NCI-H146 treated with DMSO at 0.1 percent for 48 hours (cell line): Measurements from ENCODE around the gene DIDO1.

Experiments
- DNase-seq: peaks from one replicate; lab custom pipeline; 2025; ENCODE audit not compliant: unreplicated experiment; lab: John Stamatoyannopoulos, UW

Gene DIDO1

GRCh38 chr20:62962891-62963613, 36.7 kb upstream of the DIDO1 start:
- no peak for DNase-seq

DNA sequence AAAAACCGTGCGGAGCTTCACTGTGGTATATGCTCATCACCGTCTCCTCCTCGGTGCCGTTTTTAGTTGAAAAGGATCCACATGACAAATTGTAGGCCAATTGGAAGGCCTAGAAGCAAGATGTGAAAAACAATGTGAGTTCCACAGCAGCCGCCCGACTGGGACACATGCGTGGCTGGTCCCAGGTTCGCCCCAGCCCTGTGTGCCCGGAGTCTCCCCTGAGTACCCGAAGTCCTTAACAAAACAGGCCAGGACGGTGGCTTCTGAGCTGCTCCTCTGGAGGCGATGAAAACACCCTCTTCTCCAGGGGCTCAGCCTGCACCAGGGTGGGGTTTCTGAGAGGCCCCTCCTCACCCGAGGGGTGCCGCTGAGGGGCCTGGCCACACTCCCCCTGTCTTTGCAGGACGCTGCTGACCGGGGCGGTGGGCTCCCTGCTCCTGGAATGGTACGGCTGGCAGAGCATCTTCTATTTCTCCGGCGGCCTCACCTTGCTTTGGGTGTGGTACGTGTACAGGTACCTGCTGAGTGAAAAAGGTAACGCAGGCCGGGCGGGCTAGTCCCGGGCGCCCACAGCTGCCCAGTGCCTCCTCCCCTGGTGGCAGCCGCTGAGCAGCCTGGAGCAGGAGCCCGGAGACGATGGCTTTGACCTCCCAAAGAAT, 36.0 kb upstream of the DIDO1 start:
- no peak for DNase-seq

DNA sequence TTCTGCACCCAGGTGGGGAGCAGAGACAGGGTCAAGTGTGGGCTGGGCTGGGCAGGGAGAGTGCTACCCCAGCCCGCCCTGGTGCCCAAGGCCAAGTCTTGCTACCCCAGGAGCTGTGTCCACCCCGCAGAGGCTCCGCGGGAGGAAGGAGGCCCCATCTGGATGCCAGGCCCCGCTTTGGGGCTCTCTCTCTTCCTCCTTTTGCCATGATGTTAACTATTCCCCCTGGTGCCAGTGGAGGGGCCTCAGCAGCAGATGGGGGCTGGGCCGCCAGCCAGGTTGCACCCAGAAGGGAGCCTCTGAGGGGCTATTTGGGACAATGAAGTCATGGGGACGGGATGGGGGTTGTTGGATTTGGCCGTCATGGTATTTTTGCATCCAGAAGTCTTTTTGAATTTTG, 35.5 kb upstream of the DIDO1 start:
- no peak for DNase-seq

- DNase-seq, result no peak
Observed at GRCh38 chr20:62961310-62961783, 35.0 kb upstream of the DIDO1 start.

DNA sequence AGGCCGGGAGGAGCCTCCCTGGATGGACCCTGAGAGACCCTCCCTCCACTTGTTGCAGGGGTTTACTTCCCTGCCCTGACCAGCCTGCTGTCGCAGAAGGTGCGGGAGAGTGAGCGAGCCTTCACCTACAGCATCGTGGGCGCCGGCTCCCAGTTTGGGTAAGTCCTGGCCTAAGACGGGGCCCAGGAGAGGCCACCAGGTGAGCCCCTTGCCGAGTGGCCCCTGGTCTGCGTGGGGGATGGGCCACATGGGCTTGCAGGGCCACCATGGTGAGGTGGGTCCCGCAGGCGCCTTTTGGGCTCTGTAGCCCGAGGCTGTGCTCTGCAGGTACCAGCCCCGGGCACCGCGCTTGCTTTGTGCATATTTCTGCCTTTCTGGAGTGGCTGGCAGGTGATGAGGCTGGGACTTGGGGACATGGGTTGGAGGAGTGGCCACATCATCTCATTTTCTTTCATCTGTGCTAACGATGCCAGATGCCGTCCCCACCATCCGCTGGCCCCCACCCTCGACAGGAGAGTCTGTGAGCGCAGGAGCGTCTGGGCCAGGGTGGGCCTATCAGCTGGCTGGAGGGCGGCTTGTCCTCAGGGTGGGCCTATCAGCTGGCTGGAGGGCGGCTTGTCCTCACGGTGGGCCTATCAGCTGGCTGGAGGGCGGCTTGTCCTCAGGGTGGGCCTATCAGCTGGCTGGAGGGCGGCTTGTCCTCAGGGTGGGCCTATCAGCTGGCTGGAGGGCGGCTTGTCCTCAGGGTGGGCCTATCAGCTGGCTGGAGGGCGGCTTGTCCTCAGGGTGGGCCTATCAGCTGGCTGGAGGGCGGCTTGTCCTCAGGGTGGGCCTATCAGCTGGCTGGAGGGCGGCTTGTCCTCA, 34.4 kb upstream of the DIDO1 start:
- DNase-seq, result peak; percentile 21

GRCh38 chr20:62959998-62960436, 33.7 kb upstream of the DIDO1 start:
- no peak for DNase-seq

DNA sequence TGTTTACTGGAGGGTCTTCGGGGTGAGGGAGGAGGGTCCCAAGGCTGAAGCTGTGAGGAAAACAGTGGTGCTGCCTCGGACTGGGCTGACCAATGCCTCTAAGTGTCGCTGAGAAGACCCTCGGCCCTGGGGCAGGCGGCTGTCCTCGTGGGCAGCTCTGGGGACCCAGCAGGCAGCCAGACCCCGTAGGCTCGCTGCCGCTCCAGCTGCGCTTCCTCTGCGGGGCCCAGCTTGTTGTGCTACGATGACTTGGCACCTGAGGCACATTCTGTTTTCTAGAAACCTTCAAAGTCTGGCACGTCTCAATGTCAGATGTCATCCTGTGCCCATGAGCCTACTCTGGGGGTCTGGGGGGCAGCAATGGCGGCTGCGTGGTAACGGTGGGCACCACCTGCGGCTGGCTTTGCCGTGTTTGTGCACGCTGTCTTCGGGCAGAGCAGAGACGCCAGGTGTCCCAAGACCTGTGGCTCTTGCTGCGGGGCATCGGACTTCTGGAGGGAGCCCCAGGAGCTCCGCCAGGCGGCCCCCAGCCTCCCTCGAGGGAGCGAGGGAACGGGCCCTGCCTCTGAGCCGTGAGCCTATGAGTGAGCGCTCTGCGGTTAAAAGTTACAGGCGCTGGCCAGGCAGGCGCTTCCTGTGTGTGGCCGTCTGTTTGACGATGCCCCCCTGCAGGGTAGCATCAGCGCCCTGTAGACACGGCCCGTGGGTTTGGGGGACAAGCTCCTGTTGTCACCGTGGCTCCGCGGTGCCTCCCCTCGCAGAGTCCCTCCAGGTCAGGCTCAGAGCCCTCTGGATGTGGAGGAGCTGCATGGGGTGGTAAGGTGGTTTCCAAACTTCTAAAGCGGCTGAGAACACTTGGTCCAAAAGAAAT, 33.0 kb upstream of the DIDO1 start:
- no peak for DNase-seq

DNA sequence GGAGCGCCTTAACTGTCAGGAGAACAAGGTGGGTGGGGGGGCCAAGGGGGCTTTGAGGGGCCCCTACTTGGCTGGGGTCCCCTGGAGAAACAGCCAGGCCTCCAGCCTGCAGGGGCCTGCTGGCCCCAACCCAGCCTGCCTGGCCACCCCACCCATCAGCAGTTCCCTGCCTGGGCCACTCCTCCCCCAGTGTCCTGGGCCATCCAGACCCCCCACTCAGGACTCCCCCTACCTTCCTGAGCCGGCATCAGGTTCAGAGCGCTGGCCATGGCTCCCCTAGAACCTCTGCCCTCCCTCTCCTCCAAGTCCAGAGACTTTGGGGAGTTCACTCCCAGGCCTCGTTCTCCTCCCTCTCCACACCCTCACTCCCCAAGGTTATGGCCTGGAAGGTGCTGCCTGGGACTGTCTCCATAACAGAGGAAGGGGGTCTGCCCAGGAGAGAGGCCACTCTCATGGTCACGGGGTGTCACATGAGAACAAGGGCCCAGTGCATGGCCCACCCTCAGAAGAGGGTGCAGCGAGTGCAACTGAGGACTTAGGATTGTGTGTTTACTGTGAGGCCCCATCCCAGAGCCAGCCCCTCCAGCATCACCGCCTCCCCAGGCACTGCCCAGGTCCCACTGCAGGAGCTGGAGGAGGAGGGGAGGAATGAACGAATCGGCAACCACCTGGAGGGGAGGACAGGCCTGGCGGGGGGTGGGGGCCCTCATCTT, 32.2 kb upstream of the DIDO1 start:
- DNase-seq, result no peak

GRCh38 chr20:62957136-62958117, 31.1 kb upstream of the DIDO1 start:
- no peak for DNase-seq

DNA sequence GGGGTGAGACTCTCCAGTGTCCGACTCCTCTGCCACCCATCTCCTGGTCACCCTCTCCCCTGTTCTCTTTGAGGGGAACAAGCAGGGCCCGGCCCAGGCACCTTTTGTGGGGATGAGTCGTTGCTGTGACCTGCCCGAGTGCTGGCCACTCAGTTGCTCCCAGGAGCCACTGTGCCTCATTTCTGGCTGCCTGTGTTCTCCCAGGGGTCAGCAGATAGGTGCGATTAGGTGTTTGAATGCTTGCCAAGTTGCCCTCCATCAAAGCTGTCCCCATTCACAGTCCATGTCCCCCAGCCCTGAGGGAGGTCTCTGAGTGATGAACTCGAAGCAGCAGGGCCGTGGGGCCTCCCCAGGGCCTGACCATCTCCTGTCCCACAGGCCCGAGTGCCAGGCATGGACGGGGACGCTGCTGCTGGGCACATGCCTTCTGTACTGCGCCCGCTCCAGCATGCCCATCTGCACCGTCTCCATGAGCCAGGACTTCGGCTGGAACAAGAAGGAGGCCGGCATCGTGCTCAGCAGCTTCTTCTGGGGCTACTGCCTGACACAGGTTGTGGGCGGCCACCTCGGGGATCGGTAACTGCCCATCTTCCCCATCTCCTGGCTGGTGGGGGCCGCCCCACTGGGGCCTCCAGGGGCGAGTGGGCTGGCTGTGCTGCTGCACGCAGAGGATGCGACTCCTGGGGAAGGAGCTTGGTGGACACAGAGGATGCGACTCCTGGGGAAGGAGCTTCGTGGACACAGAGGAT, 30.3 kb upstream of the DIDO1 start:
- DNase-seq, result no peak

GRCh38 chr20:62955519-62956386, 29.4 kb upstream of the DIDO1 start:
- no peak for DNase-seq

DNA sequence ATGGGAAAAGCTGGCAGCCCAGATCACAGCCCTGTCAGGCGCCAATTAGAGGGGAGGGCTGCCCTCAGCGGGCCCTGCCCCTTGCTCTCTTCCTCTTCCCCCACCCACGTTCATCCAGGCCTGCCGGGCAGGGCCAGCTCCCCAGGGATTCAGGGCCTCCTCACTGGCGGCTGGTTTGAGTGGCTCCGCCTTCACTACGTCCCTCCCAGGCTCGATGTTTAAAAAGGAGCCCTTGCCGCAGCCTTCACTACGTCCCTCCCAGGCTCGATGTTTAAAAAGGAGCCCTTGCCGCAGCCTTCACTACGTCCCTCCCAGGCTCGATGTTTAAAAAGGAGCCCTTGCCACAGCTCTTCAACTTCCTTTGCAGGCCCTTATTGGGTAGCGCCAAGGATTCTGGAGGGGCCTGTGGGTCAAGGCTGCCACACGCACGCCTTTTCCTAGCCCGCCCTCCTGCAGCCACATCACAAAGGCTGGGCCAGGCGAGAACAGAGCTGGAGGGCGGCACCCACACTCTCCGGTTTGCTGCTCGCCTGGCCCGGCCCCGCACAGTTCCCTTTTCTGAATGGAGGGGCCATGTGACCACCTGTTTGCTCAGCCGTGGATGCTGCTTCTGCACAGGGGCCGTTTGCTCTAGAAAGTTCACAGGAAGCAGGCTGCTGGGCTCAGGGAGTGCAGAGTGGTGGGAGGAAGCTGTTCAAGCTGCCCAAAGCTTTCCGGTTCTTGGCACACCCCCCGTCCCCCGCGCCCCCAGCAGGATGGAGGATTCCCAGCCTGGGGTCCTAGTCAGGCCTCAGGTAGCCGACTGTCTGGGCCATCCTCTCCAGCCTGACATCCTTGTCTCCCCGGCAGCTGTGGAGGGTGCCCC, 27.8 kb upstream of the DIDO1 start:
- DNase-seq, result peak; percentile 80

DNA sequence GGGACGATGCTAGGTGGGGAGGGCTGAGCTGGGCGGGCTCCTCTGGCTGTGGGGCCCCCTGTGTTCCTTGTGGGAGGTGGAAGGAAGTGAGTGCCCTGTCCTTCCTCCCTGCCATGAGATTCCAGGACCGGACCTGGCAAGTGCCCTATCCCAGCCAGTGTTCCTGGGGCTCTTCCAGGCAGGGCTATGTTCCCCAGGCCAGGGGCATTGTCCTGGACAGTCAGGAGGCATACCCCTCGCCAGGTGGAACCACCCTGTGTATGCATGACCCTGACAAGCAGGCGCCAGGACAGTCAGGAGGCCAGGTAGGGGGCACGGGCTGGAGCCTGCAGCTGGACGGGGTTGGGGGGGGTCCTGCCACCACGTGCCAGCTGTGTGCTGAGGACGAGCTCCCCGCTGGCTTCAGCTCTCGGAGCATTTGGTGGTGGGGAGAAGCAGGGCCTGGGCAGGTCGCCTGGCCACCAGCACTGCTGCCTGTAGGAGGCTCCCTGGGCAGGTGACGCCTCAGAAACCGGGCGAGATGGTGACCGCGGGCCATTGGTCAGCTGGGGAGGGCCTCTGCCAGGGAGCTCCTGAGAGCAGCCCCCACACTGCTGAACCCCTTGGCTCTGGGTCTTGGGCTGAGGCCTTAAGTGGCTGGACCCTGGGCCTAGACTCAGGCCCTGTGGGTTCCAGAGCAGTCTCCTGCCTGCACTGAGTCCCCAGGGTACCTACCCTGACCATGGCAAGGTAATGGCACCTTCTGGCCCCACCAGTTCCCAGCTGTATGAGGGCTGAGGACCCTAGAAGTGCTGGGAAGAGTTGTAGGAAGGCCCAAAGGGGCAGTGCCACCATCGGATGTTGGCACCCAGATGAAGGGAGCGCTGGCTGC, 26.9 kb upstream of the DIDO1 start:
- DNase-seq, result no peak

DNA sequence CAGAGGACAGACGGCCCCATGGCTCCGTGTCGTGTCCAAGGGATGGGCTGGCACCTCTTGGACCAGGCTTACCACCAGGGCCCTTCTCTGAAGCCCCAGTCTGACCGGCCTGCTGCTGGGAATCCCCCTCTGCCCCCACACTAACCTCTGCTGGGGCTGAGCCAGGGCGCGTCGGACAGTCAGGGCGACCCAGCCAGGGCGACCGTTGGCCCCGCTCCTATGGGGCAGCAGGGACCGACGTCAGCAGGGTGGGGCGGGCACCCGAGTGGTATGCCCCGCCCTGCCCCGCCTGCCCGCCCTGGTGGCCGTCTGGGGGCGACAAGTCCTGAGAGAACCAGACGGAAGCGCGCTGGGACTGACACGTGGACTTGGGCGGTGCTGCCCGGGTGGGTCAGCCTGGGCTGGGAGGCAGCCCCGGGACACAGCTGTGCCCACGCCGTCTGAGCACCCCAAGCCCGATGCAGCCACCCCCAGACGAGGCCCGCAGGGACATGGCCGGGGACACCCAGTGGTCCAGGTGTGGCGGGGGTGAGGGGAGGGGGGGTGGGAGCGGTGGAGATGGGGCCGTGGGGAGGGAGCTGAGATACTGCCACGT, 26.2 kb upstream of the DIDO1 start, which contains the start of gene SLC17A9:
TSS of gene SLC17A9 (plus strand) at position 337 of the 595 bp plus-strand sequence. CDS start at position 459, 122 bp downstream.
- DNase-seq, result no peak

DNA sequence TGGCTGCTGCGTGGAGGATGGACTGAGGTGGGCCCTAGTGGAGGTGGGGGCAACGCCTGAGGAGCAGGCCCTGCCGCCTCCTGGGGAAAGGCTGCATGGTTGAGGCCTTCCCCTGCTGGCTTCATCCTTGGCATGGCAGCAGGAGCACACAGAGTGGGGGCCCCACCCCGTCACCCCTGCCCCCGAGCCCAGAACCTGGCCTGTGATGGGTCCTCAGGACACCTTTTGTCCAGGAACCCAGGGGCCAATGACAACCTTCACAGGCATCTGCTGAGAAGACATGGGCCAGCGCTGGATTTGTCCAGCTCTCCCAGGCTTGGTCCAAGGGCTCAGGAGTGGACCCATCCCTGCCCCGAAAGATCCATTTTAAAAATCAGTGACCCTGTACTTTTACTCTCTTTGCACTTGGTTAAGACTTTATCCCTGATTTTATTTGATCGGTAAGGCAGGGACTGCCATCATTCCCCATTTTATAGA, 25.6 kb upstream of the DIDO1 start:
- no peak for DNase-seq
